Loucy (cell line): ENCODE data around the gene DISP3.

Experiments used
- H2AFZ ChIP-seq: fragments of 200-600 bp; sonication (generic); 2 replicates; pipeline ENCODE4 v1.6.0; 2016; ENCODE audit warnings: antibody characterized with exemption, mild to moderate bottlenecking, low read length, moderate library complexity
- H3F3A ChIP-seq: fragments of 200-600 bp; 2 replicates; pipeline ENCODE4 v1.6.0; 2016; ENCODE audit warnings: antibody characterized with exemption, low read depth, mild to moderate bottlenecking
- H3K27me3 ChIP-seq: fragments of 200-600 bp; sonication (generic); 2 replicates; pipeline ENCODE4 v1.6.1; 2014; ENCODE audit warnings: low read length, mild to moderate bottlenecking; ENCODE audit not compliant: insufficient read depth, poor library complexity, severe bottlenecking
- H3K36me3 ChIP-seq: fragments of 200-600 bp; sonication (generic); 2 replicates; pipeline ENCODE4 v1.6.1; 2016; ENCODE audit warnings: low read length; ENCODE audit not compliant: insufficient read depth
- H3K4me1 ChIP-seq: fragments of 200-600 bp; sonication (generic); 2 replicates; pipeline ENCODE4 v1.5.1; 2014; ENCODE audit warnings: low read length, mild to moderate bottlenecking; ENCODE audit not compliant: insufficient read depth, poor library complexity, severe bottlenecking
- H3K4me2 ChIP-seq: fragments of 200-600 bp; sonication (generic); 2 replicates; pipeline ENCODE4 v1.6.0; 2014; ENCODE audit warnings: antibody characterized with exemption, low read length, low read depth, mild to moderate bottlenecking; ENCODE audit not compliant: poor library complexity, severe bottlenecking
- H3K4me3 ChIP-seq: fragments of 200-600 bp; sonication (generic); 2 replicates; pipeline ENCODE4 v1.5.1; 2014; ENCODE audit warnings: low read length, mild to moderate bottlenecking, mixed read lengths; ENCODE audit not compliant: poor library complexity, severe bottlenecking
- H3K79me2 ChIP-seq: fragments of 200-600 bp; sonication (generic); 2 replicates; pipeline ENCODE4 v1.6.1; 2014; ENCODE audit warnings: low read length; ENCODE audit not compliant: insufficient read depth
- H3K9ac ChIP-seq: fragments of 200-600 bp; sonication (generic); 2 replicates; pipeline ENCODE4 v1.6.0; 2014; ENCODE audit warnings: mild to moderate bottlenecking, low read depth, low read length, moderate library complexity; ENCODE audit not compliant: poor library complexity, severe bottlenecking
- H3K9me2 ChIP-seq: fragments of 200-600 bp; sonication (generic); replicated peaks from 2 replicates; pipeline ENCODE4 v1.6.1; 2016; ENCODE audit warnings: low read depth, low read length, mixed read lengths
- H3K9me3 ChIP-seq: fragments of 200-600 bp; sonication (generic); 2 replicates; pipeline ENCODE4 v1.6.1; 2014; ENCODE audit warnings: mild to moderate bottlenecking, antibody characterized with exemption, low read length, low read depth; ENCODE audit not compliant: insufficient read depth
- H4K20me1 ChIP-seq: fragments of 200-600 bp; sonication (generic); 2 replicates; pipeline ENCODE4 v1.6.0; 2014; ENCODE audit warnings: antibody characterized with exemption, low read length, mild to moderate bottlenecking; ENCODE audit not compliant: insufficient read depth, poor library complexity, severe bottlenecking
- CTCF ChIP-seq: fragments of 200-600 bp; sonication (generic); conservative IDR thresholded peaks from 2 replicates; pipeline ENCODE4 v1.5.1; 2014; ENCODE audit warnings: mild to moderate bottlenecking, antibody characterized with exemption, low read length
- EZH2phosphoT487 ChIP-seq: fragments of 200-600 bp; IDR thresholded peaks from 2 replicates; pipeline ENCODE4 v1.6.1; 2018; ENCODE audit warnings: antibody characterized with exemption, mild to moderate bottlenecking, moderate library complexity, borderline replicate concordance

The DISP3 gene

GRCh38 chr1:11479375-11479979 lies 522 bp downstream of the DISP3 start:
- Histone ChIP-seq H3K9ac (peak overlapping the region; percentile 78), H3F3A (no peaks in the 10 kb centered on the region), H3K36me3 (no peaks in the 10 kb centered on the region), H3K4me1 (peaks cover 3% of the 10 kb centered on the region), H2AFZ (peak overlapping the region; percentile 99), H3K79me2 (no peaks in the 10 kb centered on the region), H3K4me3 (peak overlapping the region; percentile 86), H3K4me2 (peak overlapping the region; percentile 94), H4K20me1 (no peaks in the 10 kb centered on the region), H3K9me3 (no peaks in the 10 kb centered on the region), H3K9me2 (no peaks in the 10 kb centered on the region), H3K27me3 (no peaks in the 10 kb centered on the region)
- no peak for TF ChIP-seq EZH2phosphoT487
- no peak for TF ChIP-seq CTCF

GRCh38 chr1:11481019-11481418 lies 2.1 kb downstream of the DISP3 start:
- H3K36me3 ChIP-seq, result no peaks in the 10 kb centered on the region
- no peaks in the 10 kb centered on the region for H4K20me1 ChIP-seq
- no peak overlapping the region for H3K9ac ChIP-seq
- no peak overlapping the region for H3K4me2 ChIP-seq
- H3K9me3 ChIP-seq, result no peaks in the 10 kb centered on the region
- H3K4me3 ChIP-seq, result no peak overlapping the region
- no peaks in the 10 kb centered on the region for H3K9me2 ChIP-seq
- no peaks in the 10 kb centered on the region for H3K27me3 ChIP-seq
- peaks cover 3% of the 10 kb centered on the region for H3K4me1 ChIP-seq
- H3F3A ChIP-seq, result no peaks in the 10 kb centered on the region
- TF ChIP-seq CTCF (peak; percentile 25; the same call in 1 of the 2 replicates), EZH2phosphoT487 (no peak)
- no peaks in the 10 kb centered on the region for H3K79me2 ChIP-seq
- no peak overlapping the region for H2AFZ ChIP-seq

GRCh38 chr1:11482198-11482597 lies 3.2 kb downstream of the DISP3 start:
- TF ChIP-seq CTCF (no peak), EZH2phosphoT487 (no peak)

More at GRCh38 chr1:11482198-11482597, 3.2 kb downstream of the DISP3 start:
- Histone ChIP-seq H3K9ac (no peak overlapping the region), H3F3A (no peaks in the 10 kb centered on the region), H3K4me1 (peaks cover 3% of the 10 kb centered on the region), H3K36me3 (no peaks in the 10 kb centered on the region), H3K9me3 (no peaks in the 10 kb centered on the region), H3K79me2 (no peaks in the 10 kb centered on the region), H3K4me3 (no peak overlapping the region), H3K4me2 (no peak overlapping the region), H3K9me2 (no peaks in the 10 kb centered on the region), H3K27me3 (no peaks in the 10 kb centered on the region), H4K20me1 (no peaks in the 10 kb centered on the region), H2AFZ (no peak overlapping the region)
